Measurements from ENCODE around the gene IL4. TPM values are rescaled to one million over a fixed set of nuclear protein-coding genes. Genes with fewer than 3 reads are reported as not detected.

IL4 gene
- polyA plus RNA-seq, 1 donor from 2014 or later = not detected

DNA sequence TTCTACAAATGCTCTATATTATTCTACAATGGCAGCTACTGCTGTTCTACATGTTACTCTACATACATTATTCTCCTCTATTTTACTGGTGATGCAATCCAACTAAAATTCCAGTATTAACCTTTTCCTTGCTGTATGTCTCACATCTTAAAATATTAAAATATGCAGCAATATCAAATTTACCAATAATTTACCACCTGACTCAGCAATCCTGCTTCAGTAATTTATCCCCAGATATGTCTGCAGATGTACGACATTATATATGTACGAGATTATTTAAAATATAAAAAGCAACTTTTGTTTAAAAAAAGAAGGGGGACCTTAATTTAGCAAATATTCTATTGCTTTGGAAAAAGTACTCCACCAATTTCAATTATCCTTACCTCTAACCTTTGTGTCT lies 52.0 kb downstream of the IL4 start:
- TF ChIP-seq, protein P1, sequence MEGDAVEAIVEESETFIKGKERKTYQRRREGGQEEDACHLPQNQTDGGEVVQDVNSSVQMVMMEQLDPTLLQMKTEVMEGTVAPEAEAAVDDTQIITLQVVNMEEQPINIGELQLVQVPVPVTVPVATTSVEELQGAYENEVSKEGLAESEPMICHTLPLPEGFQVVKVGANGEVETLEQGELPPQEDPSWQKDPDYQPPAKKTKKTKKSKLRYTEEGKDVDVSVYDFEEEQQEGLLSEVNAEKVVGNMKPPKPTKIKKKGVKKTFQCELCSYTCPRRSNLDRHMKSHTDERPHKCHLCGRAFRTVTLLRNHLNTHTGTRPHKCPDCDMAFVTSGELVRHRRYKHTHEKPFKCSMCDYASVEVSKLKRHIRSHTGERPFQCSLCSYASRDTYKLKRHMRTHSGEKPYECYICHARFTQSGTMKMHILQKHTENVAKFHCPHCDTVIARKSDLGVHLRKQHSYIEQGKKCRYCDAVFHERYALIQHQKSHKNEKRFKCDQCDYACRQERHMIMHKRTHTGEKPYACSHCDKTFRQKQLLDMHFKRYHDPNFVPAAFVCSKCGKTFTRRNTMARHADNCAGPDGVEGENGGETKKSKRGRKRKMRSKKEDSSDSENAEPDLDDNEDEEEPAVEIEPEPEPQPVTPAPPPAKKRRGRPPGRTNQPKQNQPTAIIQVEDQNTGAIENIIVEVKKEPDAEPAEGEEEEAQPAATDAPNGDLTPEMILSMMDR (IDR thresholded peaks at IDR 0.05; ENCODE audit: poor library complexity, severe bottlenecking) = no peak
- TF ChIP-seq, protein P2, sequence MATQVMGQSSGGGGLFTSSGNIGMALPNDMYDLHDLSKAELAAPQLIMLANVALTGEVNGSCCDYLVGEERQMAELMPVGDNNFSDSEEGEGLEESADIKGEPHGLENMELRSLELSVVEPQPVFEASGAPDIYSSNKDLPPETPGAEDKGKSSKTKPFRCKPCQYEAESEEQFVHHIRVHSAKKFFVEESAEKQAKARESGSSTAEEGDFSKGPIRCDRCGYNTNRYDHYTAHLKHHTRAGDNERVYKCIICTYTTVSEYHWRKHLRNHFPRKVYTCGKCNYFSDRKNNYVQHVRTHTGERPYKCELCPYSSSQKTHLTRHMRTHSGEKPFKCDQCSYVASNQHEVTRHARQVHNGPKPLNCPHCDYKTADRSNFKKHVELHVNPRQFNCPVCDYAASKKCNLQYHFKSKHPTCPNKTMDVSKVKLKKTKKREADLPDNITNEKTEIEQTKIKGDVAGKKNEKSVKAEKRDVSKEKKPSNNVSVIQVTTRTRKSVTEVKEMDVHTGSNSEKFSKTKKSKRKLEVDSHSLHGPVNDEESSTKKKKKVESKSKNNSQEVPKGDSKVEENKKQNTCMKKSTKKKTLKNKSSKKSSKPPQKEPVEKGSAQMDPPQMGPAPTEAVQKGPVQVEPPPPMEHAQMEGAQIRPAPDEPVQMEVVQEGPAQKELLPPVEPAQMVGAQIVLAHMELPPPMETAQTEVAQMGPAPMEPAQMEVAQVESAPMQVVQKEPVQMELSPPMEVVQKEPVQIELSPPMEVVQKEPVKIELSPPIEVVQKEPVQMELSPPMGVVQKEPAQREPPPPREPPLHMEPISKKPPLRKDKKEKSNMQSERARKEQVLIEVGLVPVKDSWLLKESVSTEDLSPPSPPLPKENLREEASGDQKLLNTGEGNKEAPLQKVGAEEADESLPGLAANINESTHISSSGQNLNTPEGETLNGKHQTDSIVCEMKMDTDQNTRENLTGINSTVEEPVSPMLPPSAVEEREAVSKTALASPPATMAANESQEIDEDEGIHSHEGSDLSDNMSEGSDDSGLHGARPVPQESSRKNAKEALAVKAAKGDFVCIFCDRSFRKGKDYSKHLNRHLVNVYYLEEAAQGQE (IDR thresholded peaks at IDR 0.05; ENCODE audit: borderline replicate concordance) = no peak
- TF ChIP-seq EP300 (conservative IDR thresholded peaks at IDR 0.05; ENCODE audit: poor library complexity, severe bottlenecking) = no peak
- no peak for TF ChIP-seq TAF1 (IDR thresholded peaks at IDR 0.05; ENCODE audit: low read depth)
- no peak for TF ChIP-seq SMC3 (conservative IDR thresholded peaks at IDR 0.05; ENCODE audit: poor library complexity)
- no peak for TF ChIP-seq MXI1 (conservative IDR thresholded peaks at IDR 0.05; ENCODE audit: poor library complexity, severe bottlenecking)
- no peak for TF ChIP-seq EZH2 (IDR thresholded peaks at IDR 0.05; ENCODE audit: borderline replicate concordance, insufficient read depth, low read length, poor library complexity, severe bottlenecking)
- TF ChIP-seq POLR2AphosphoS5 (IDR thresholded peaks at IDR 0.05) = no peak
- no peak for TF ChIP-seq RAD21 (conservative IDR thresholded peaks at IDR 0.05)
- Histone ChIP-seq H3K36me3 (ENCODE audit: insufficient read depth, low read length) (no peaks in the 10 kb centered on the region), H4K20me1 (ENCODE audit: insufficient read depth) (no peaks in the 10 kb centered on the region), H3K27me3 (ENCODE audit: insufficient read depth, low read depth, low read length) (no peaks in the 10 kb centered on the region), H3K4me3 (ENCODE audit: low read length) (no peak overlapping the region), H3K79me2 (replicated peaks; ENCODE audit: insufficient read depth, low read length) (peaks cover 17% of the 10 kb centered on the region), H3K4me2 (ENCODE audit: low read length) (no peak overlapping the region), H3K9ac (ENCODE audit: low read length) (no peak overlapping the region), H3K27ac (ENCODE audit: low read length) (no peak overlapping the region), H2AFZ (ENCODE audit: low read depth, low read length) (no peak overlapping the region), H3F3A (ENCODE audit: insufficient read depth, low read length, poor library complexity, severe bottlenecking) (no peaks in the 10 kb centered on the region), H3K9me2 (ENCODE audit: insufficient read depth, low read length) (no peaks in the 10 kb centered on the region), H3K9me3 (ENCODE audit: low read length) (no peaks in the 10 kb centered on the region)

DNA sequence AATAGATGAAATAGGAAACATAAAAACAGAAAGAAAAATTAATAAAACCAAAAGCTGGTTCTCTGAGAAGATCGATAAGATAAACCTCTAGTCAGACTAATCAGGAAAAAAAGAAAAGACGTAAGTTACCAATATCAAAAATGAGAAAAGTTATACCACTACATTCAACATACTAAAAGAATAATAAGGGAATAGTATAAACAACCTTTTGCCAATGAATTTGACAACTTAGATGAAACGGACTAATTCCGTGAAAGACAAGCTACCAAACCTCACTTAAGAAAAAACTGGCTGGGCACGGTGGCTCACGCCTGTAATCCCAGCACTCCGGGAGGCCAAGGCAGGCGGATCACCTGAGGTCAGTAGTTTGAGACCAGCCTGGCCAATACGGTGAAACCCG lies 56.1 kb downstream of the IL4 start:
- Histone ChIP-seq H3K36me3 (ENCODE audit: insufficient read depth, low read length) (no peaks in the 10 kb centered on the region), H3K27ac (ENCODE audit: low read length) (no peak overlapping the region), H3K9me2 (ENCODE audit: insufficient read depth, low read length) (no peaks in the 10 kb centered on the region), H3K9me3 (ENCODE audit: low read length) (no peaks in the 10 kb centered on the region), H3K79me2 (replicated peaks; ENCODE audit: insufficient read depth, low read length) (peaks cover 49% of the 10 kb centered on the region), H3K4me2 (ENCODE audit: low read length) (no peak overlapping the region), H3K9ac (ENCODE audit: low read length) (no peak overlapping the region), H3K4me3 (ENCODE audit: low read length) (no peak overlapping the region), H3K27me3 (ENCODE audit: insufficient read depth, low read depth, low read length) (no peaks in the 10 kb centered on the region), H2AFZ (ENCODE audit: low read depth, low read length) (no peak overlapping the region), H3F3A (ENCODE audit: insufficient read depth, low read length, poor library complexity, severe bottlenecking) (no peaks in the 10 kb centered on the region), H4K20me1 (ENCODE audit: insufficient read depth) (peaks cover 4% of the 10 kb centered on the region)
- TF ChIP-seq RAD21 (conservative IDR thresholded peaks at IDR 0.05) = no peak
- no peak for TF ChIP-seq EZH2 (IDR thresholded peaks at IDR 0.05; ENCODE audit: borderline replicate concordance, insufficient read depth, low read length, poor library complexity, severe bottlenecking)
- TF ChIP-seq, protein P2 (IDR thresholded peaks at IDR 0.05; ENCODE audit: borderline replicate concordance) = no peak
- TF ChIP-seq TAF1 (IDR thresholded peaks at IDR 0.05; ENCODE audit: low read depth) = no peak
- no peak for TF ChIP-seq SMC3 (conservative IDR thresholded peaks at IDR 0.05; ENCODE audit: poor library complexity)
- TF ChIP-seq, protein P1 (IDR thresholded peaks at IDR 0.05; ENCODE audit: poor library complexity, severe bottlenecking) = no peak
- TF ChIP-seq EP300 (conservative IDR thresholded peaks at IDR 0.05; ENCODE audit: poor library complexity, severe bottlenecking) = no peak
- TF ChIP-seq POLR2AphosphoS5 (IDR thresholded peaks at IDR 0.05) = no peak
- TF ChIP-seq MXI1 (conservative IDR thresholded peaks at IDR 0.05; ENCODE audit: poor library complexity, severe bottlenecking) = no peak
